Tibial nerve (tissue), 4 donors: ENCODE results near the gene DLG5. TPM values are rescaled to one million over a fixed set of nuclear protein-coding genes. Genes with fewer than 3 reads are reported as not detected.

Source experiments
- DNase-seq, 2 donors: peaks; one replicate each; pipeline ENCODE4 v3.0.0-alpha.2; 2019; ENCODE audit warnings: low spot score in 2 of 2
- H3K27ac ChIP-seq, 4 donors: fragments of 200-600 bp; sonication (generic) in 3 of 4; one replicate each; pipeline ENCODE4 v1.5.1; 2017 to 2019; ENCODE audit warnings: mild to moderate bottlenecking in 1 of 4
- H3K27me3 ChIP-seq, 2 donors: fragments of 200-600 bp; sonication (generic) in 1 of 2; one replicate each; pipeline versions ENCODE4 v1.5.1 to v1.6.0; 2017 to 2019
- H3K36me3 ChIP-seq, 3 donors: fragments of 200-600 bp; sonication (generic); one replicate each; pipeline ENCODE4 v1.5.1; 2018 to 2019
- H3K4me1 ChIP-seq, 4 donors: fragments of 200-600 bp; sonication (generic) in 3 of 4; one replicate each; pipeline ENCODE4 v1.5.1; 2017 to 2019
- H3K4me3 ChIP-seq, 4 donors: fragments of 200-600 bp; sonication (generic) in 3 of 4; one replicate each; pipeline ENCODE4 v1.5.1; 2017 to 2019; ENCODE audit warnings: mild to moderate bottlenecking in 1 of 4, moderate library complexity in 1 of 4
- H3K9me3 ChIP-seq, 4 donors: fragments of 200-600 bp; sonication (generic) in 3 of 4; one replicate each; pipeline ENCODE4 v1.5.1; 2017 to 2019
- EP300 ChIP-seq, 2 donors: sonication (generic); formaldehyde crosslinking; IDR thresholded peaks; one replicate each; pipeline ENCODE4 v1.6.1; 2017; ENCODE audit warnings: antibody characterized with exemption in 2 of 2, mild to moderate bottlenecking in 1 of 2
- POLR2A ChIP-seq, 2 donors: fragments of 450-650 bp; IDR thresholded peaks; one replicate each; pipeline ENCODE4 v1.6.1; 2017; ENCODE audit warnings: antibody characterized with exemption in 2 of 2, mild to moderate bottlenecking in 2 of 2, moderate library complexity in 2 of 2
- WGBS, 2 donors: methylation state at CpG; one replicate each; pipeline ENCODE4 v1.1.5; 2018; 5-methylcytosine and 5-hydroxymethylcytosine counted together
- total RNA-seq, 4 donors: library from RNA; depleted of rRNA; stranded (reverse); fragments of >200 nt; gene quantifications; one replicate each; pipeline ENCODE4 v1.1.0, GENCODE V29; 2016
- TF ChIP-seq, protein P1 (sequence below), 5 experiments: fragments of 200-600 bp in 3 of 5; fragments of 450-650 bp in 2 of 5; sonication (generic) in 3 of 5; IDR thresholded peaks; one replicate each; pipeline ENCODE4 v1.5.1; 2016 to 2019; ENCODE audit warnings: antibody characterized with exemption in 5 of 5, mild to moderate bottlenecking in 3 of 5, moderate library complexity in 2 of 5

The DLG5 gene
- total RNA-seq, 4 donors from 2014 or later, result 33.0 to 47.7 (median 40.8) TPM

- no peaks in the 10 kb centered on the region for H3K9me3 ChIP-seq
- no peaks in the 10 kb centered on the region for H3K36me3 ChIP-seq
- TF ChIP-seq, protein P1, sequence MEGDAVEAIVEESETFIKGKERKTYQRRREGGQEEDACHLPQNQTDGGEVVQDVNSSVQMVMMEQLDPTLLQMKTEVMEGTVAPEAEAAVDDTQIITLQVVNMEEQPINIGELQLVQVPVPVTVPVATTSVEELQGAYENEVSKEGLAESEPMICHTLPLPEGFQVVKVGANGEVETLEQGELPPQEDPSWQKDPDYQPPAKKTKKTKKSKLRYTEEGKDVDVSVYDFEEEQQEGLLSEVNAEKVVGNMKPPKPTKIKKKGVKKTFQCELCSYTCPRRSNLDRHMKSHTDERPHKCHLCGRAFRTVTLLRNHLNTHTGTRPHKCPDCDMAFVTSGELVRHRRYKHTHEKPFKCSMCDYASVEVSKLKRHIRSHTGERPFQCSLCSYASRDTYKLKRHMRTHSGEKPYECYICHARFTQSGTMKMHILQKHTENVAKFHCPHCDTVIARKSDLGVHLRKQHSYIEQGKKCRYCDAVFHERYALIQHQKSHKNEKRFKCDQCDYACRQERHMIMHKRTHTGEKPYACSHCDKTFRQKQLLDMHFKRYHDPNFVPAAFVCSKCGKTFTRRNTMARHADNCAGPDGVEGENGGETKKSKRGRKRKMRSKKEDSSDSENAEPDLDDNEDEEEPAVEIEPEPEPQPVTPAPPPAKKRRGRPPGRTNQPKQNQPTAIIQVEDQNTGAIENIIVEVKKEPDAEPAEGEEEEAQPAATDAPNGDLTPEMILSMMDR (IDR thresholded peaks at IDR 0.05), result no peak
- TF ChIP-seq POLR2A (IDR thresholded peaks at IDR 0.05) (no peak), EP300 (IDR thresholded peaks at IDR 0.05) (no peak)
- H3K27me3 ChIP-seq, result no peaks in the 10 kb centered on the region
- DNase-seq, result no peak
- WGBS, 2 donors, result 90 to 94% methylated on average over 9 of the region's 9 CpGs
- no peak overlapping the region for H3K27ac ChIP-seq
- peaks cover 0 to 16% (median 8%) of the 10 kb centered on the region in 4 donors for H3K4me1 ChIP-seq
- no peak overlapping the region for H3K4me3 ChIP-seq
Measured at GRCh38 chr10:77907900-77908717, 18.4 kb downstream of the DLG5 start.

DNA sequence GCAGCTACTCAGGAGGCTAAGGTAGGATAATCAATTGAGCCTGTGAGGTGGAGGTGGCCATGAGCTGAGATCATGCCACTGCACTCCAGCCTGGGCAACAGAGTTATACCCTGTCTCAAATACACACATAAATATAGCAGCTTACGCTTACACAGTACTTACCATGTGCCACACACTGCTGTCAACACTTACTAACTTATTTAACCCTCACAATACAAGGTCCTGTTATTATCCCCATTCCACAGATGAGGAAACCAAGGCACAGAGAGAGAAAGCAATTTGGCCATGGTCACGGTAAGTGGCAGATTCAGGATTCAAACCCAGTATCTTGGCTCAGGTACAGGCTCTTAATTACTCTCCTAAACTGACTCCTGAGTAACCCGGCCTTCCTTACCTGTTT lies 19.1 kb downstream of the DLG5 start:
- Histone ChIP-seq H3K4me1 (peaks cover 0 to 19% (median 8%) of the 10 kb centered on the region in 4 donors), H3K9me3 (no peaks in the 10 kb centered on the region), H3K27ac (no peak overlapping the region), H3K36me3 (no peaks in the 10 kb centered on the region), H3K27me3 (no peaks in the 10 kb centered on the region), H3K4me3 (no peak overlapping the region)
- TF ChIP-seq EP300 (IDR thresholded peaks at IDR 0.05), result no peak
- TF ChIP-seq, protein P1 (IDR thresholded peaks at IDR 0.05), result no peak
- no peak for DNase-seq
- WGBS, 2 donors, result 94 to 98% methylated on average over 3 of the region's 3 CpGs

GRCh38 chr10:77906951-77907421 lies 19.6 kb downstream of the DLG5 start:
- Histone ChIP-seq H3K9me3 (no peaks in the 10 kb centered on the region), H3K27me3 (no peaks in the 10 kb centered on the region), H3K4me1 (peaks cover 0 to 24% (median 8%) of the 10 kb centered on the region in 4 donors), H3K4me3 (no peak overlapping the region), H3K27ac (no peak overlapping the region), H3K36me3 (no peaks in the 10 kb centered on the region)
- DNase-seq, result no peak
- WGBS, 2 donors, result 93 to 97% methylated on average over 5 of the region's 5 CpGs
- TF ChIP-seq EP300 (IDR thresholded peaks at IDR 0.05) (no peak), POLR2A (IDR thresholded peaks at IDR 0.05) (no peak)
- TF ChIP-seq, protein P1 (IDR thresholded peaks at IDR 0.05), result no peak

DNA sequence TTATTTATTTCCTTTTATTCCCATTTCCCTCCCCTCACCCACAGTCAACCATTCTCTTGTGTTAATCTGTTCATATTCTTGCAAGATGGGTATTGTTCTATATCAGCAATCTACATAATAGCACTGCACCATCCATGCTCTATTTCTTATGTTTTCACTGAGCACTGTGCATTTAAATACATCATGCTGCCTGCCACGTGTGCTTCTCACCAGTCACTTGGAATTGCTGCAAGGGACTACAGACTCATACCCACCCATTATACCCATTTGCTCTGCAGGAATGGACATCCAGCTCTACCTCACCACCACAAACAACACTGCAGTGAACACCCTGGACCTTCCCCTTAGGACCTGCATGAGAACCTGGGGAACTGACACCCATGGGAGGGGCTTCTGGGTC lies 20.8 kb downstream of the DLG5 start:
- H3K4me1 ChIP-seq, result peaks cover 0 to 36% (median 9%) of the 10 kb centered on the region in 4 donors
- no peaks in the 10 kb centered on the region for H3K36me3 ChIP-seq
- no peaks in the 10 kb centered on the region for H3K27me3 ChIP-seq
- 36 to 45% methylated on average over 1 of the region's 1 CpG for WGBS, 2 donors
- no peak overlapping the region for H3K27ac ChIP-seq
- no peak for DNase-seq
- TF ChIP-seq EP300 (IDR thresholded peaks at IDR 0.05), result no peak
- no peak for TF ChIP-seq POLR2A (IDR thresholded peaks at IDR 0.05)
- TF ChIP-seq, protein P1 (IDR thresholded peaks at IDR 0.05), result no peak
- H3K9me3 ChIP-seq, result no peaks in the 10 kb centered on the region
- H3K4me3 ChIP-seq, result no peak overlapping the region

DNA sequence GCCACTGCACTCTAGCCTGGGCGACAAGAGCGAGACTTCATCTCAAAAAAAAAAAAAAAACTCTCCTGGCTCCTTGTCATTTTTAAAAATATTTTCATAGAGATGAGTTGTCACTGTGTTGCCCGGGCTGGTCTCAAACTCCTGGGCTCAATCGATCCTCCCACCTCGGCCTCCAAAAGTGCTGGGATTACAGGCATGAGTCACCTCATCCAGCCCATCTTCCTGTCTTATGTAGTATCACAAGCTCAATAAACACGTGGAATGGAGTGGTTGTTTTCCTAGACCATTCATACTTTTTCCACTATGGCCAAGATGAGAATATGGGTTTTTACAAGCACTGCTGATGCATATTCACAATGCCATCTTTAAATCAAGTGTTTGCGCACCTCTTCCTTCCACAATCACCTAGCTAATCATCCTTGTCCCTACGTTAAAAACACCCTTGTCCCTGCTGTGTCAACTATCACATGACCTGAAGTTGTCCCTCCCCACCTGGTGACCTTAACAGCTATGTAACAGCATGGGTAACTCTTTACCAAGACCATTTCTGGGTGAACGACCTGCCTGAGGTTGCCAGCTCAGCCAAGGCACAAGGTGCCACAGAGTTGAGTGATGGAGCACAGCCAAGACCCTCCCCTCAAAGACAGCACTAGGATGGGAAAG lies 21.3 kb downstream of the DLG5 start:
- TF ChIP-seq POLR2A (IDR thresholded peaks at IDR 0.05), result no peak
- TF ChIP-seq, protein P1 (IDR thresholded peaks at IDR 0.05), result no peak
- no peak for TF ChIP-seq EP300 (IDR thresholded peaks at IDR 0.05)
- H3K27ac ChIP-seq, result no peak overlapping the region
- no peak for DNase-seq
- peaks cover 0 to 34% (median 7%) of the 10 kb centered on the region in 4 donors for H3K4me1 ChIP-seq
- no peaks in the 10 kb centered on the region for H3K9me3 ChIP-seq
- WGBS, 2 donors, result 81 to 87% methylated on average over 9 of the region's 9 CpGs
- no peaks in the 10 kb centered on the region for H3K27me3 ChIP-seq
- no peak overlapping the region for H3K4me3 ChIP-seq
- H3K36me3 ChIP-seq, result no peaks in the 10 kb centered on the region
